Activated T-helper 1 cell treated with Interleukin-2 at 50 U/mL for 16 hours (primary cell): ENCODE data around the gene FGF6.

ENCODE experiments used
- DNase-seq: peaks from one replicate; pipeline ENCODE4 v3.0.0-alpha.2; 2020; ENCODE audit warnings: low read depth

The FGF6 gene

DNA sequence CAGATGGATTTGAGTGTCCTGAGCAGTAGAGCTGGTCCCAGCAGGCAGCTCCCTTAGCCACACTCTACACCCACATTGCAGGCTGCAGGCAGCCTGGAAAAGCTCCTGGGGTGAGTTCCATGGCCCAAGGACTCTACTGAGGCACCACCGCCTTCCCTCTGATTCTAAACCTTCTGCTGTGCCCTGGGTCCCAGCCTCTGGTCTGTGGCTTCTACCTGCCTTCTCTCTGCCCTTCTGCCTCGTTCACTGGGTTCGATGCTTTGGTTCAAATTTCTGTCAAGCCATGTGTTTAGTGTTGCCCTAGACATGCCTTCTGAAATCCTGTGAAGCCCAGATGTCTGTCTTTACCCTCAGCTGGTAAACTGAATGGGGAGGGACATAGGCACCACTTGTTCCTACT is 1.5 kb upstream of the FGF6 start:
- no peak for DNase-seq

DNA sequence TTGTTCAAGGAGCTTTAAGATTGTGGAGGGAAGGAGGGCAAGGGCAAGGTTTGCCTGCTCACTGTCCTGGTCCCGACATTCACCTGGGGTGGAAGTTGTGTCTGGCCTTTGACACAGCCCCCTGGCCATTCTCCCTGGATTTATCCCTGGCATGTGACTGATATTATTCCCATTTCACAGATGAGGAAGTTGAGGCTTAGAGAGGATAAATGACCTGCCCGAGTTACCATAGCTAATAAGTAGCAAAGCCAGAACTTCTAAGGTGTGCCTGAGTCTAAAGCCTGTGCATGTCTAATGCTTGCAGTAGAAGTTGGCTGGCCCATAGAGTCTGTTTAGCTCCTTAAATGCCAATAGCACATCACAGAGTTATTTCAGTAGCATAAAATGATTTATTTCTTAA is 720 bp upstream of the FGF6 start:
- DNase-seq = no peak

GRCh38 chr12:4444031-4444430 is 1.6 kb downstream of the FGF6 start:
- DNase-seq = no peak

GRCh38 chr12:4443616-4444015 is 2.0 kb downstream of the FGF6 start:
- DNase-seq = no peak

- DNase-seq = no peak
These were observed 4.0 kb downstream of the FGF6 start for GRCh38 chr12:4441355-4442335.

DNA sequence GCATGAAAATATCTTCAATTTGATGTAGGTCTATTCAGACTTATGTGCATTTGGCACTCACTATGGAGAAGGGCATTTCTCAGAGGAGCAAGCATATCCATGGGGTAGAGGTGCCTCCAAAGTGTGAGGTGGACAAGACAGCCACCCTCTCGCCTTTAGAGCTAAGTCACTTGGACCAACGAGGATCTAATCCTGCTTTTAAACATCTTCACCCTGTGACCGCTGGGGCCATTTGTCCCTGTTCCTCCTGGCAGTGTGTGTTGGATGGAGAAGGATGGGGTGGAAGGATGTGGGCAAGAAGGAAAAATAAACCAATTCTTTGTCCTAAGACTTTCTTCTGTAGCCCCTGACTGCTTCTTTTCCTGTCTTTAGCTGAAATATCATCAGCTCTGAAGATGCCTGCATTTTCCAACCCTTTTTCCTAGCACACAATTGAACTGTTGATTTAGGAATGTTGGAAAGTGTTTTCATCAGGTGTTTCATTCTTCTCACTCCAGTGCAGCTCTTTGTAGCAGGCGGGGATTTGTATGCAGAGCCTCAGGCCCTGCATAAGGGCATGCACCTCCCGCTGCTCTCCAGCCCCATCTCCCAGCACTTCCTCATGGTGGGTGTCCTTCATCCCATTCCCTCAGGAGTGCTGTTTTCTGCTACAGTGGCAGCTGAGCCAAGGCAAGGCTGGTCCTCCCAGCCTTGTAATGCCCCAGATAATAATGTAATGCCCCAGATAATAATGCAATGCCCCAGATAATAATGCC is 5.3 kb downstream of the FGF6 start:
- no peak for DNase-seq

- no peak for DNase-seq
These were observed 5.9 kb downstream of the FGF6 start for GRCh38 chr12:4439736-4440135.

DNA sequence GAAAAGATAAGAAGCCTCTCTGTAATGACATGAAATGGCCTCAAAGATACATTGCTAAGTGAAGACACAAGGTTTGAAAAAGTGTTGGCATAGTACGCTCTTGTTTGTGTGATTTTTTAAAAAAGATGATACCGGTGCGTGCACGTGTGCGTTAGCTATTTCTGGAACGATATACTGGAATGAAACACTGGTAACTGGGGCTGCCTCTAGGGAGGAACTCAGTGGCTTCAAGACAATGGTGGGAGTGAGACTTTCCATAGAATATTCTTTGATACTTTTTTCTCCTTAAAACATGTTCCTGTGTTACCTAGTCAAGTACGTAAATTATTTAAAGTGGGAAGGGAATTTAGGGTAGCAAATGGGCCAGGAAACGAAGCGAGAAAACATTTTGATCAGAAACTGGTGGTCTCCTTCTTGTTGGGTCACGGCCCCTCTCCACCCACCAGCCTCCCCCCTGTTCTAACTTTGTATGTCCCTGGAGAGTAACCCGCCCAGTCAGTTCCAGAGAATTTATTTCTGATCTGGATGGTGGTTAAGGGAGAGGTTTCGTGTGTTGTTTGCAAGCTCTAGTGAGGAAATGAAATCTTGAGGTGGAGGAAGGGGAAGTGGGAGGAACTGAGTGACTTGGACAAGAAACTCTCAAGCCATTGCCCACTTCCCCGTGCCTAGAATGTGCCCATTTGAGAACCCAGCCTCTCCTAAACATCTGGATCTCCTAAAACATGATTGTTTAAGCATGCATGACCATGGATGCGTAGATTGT is 6.6 kb downstream of the FGF6 start:
- DNase-seq = no peak

DNA sequence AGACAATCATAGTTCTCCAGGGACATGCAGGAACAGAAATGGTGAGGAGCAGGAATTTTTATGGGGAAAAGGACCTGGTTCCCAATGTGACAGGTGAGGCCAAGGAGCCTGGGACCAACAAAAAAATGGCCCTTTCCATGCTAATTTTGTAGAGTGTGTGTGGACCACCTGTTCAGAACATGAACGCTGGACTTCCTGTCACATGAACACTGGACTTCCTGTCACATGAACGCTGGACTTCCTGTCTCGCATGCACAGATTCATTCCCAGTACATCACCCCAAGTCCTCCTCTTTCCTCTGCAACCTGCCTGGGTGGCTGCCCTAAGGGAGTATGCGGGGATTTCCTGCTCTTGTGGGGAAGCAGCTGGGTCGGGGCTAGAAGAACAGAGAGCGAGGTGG is 10.1 kb downstream of the FGF6 start:
- no peak for DNase-seq

GRCh38 chr12:4434706-4435425 is 10.7 kb downstream of the FGF6 start:
- DNase-seq = no peak

DNA sequence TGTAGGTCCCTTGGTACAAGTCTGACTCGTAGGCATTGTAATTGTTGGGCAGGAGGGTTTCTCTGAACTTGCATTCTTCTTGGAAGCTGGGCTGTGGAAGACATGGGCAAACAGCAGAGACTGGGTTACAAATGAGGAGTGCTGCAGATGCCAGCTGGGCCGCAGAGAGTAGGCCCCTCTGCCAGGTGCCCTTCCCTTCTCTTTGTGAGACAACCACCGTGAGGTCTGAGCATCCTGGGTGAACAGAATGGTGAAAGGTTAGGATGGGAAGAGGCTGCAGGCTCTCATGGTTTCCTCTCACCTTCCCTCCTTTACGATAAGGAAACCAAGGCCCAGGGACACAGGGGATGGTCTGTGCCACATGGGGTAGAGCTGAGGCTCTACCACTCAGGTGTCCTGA is 11.3 kb downstream of the FGF6 start:
- DNase-seq = no peak

DNA sequence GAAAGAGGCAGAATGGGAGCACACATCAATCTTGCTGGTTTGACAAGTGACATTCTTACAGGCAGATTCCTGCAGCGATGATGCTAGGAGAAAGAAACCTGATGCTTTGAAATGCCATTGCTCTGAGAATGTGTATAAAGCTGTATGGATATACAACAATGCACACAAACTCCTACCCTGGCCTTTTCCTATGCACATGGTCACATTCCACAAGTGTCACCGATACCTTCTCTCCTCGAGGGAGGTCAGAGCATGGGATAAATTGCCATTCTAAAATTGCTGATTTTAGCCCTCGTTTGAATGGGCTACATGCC is 11.9 kb downstream of the FGF6 start:
- DNase-seq = no peak

DNA sequence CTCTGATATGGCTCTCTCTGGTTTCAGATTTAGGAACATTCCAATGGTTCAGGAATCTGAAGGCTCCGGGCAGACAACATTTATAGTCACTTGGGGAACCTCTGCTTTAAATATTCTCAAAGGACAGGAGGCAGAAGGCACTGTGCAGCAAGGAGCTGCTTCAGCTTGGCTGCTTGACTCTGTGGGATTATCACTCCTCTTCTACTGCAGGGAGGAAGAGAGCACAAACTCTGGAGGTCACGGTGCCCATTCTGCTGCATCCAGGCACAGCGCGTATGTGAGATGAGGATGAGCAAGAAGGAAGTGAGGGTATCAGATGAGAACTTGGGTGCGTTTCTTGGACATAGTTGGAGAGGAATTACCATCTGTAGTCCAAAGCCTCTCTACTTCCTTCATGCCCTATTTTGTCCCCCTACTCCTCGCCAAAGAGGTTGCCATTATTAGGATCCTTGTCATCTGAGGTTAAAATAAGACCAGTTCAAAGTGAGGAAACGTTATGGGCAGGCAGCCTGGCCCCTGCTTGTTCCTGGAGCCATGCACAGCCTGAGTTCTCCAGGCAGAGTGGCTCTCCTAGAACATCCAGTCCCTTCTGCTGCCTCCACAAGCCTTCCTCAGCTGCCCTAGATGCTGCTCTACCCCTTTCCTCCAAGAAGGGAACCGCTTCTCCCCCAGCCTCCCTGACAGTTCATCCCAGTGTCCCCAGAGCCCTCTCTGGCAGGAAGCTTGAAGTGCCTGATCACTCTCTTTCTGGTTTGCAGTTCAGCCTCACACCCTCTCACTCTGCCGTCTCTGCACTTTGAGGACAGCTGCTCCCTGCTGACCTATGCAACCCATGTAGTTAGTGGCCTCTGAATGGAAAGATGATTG is 12.5 kb downstream of the FGF6 start:
- no peak for DNase-seq

DNA sequence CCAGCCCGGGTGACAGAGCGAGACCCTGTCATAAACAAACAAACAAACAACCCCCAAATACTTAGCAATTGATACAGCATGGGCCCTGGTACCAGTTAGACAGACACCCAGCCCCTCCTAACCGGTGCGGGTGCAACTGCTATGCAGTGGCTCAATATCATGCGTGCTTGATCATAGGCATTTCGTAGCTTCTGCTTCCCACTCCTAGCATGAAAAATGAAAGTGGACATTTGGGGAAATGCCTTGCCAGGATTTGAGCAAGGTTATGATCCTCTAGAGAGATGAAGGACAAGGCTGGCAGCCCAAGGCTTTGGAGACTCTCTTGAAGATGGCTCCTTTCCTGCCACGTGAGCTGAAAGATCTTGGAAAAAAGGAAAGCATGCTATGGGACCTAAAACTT is 13.7 kb downstream of the FGF6 start:
- DNase-seq = no peak

GRCh38 chr12:4431436-4431835 is 14.2 kb downstream of the FGF6 start:
- DNase-seq = no peak

DNA sequence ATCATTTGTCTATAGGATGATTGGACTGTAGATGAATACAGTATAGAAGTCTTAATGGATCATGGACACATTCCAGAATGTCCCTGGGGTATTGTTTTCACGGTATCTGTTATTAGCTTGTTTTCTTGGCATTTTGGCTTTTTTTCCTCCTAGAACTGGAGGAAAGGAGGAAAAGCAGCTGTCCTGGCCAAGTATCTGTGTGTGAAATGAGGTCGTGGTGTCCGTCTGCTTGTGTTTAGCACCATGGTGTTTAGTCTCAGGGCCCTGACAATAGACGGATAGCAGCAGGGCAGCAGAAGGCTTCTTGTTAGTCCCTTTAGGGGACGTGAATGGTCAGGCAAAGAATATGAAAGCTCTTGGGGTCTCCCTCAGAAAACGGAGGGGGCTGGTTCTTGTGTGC is 21.2 kb downstream of the FGF6 start:
- no peak for DNase-seq

GRCh38 chr12:4423528-4424195 is 22.0 kb downstream of the FGF6 start:
- DNase-seq = no peak

DNA sequence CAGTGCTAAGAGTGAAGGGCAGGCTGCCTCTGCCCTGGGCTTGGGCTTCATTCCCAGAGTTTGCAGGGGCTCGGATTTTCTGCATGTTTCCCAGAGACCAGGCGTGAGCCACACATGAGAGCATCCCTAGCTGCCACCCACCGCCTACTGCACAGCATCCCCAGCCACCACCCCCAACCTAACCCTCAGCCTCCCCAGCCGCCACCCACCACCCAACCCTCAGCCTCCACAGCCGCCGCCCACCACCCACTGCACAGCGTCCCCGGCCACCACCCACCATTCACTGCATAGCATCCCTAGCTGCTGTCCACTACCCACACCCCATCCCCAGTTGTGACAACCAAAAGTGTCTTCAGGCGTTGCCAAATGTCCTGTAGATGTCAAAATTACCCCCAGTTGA is 22.6 kb downstream of the FGF6 start:
- no peak for DNase-seq

GRCh38 chr12:4421590-4422031 is 24.0 kb downstream of the FGF6 start:
- no peak for DNase-seq

GRCh38 chr12:4420138-4420670 is 25.4 kb downstream of the FGF6 start:
- no peak for DNase-seq
